GM19043 (cell line): Measurements from ENCODE around the gene SCUBE1.

Experiments used
- ATAC-seq: cut with Tn5 transposase; IDR thresholded peaks from one replicate; pipeline ENCODE4 v1.9.1; 2021; ENCODE audit warnings: low read depth; ENCODE audit not compliant: unreplicated experiment

Gene SCUBE1

DNA sequence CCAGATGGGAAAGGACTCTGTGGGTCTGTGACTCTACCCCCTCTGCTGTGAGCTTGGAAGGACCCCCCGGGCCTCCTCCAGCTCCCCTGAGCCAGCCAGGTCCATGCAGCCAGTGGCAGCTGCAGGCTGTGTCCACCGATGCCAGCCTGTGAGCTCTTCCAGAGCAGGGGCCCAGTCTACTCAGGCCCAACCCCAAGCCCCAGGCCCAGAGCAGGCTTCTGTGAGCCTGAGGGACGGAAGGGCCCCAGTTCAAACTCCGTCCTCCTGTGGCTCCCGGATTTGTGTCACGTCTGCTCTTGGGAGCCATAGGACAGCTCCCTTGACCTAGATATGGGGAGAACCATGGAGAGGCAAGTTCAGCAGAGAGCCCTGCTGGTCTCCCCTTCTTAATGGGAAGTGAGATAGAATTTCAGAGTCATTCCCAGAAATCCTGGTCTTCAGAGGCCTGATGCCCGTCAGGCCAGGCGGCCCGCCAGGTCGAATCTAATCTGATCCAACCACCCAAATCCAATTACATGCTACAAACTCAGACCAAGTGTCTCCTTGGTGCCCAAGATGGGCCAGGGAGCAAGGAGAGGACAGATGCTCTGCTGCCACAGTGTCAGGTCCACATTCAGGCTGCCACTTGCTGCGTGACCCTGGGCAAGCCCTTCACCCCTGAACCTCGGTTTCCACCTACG, 75.1 kb downstream of the SCUBE1 start:
- ATAC-seq, result no peak

DNA sequence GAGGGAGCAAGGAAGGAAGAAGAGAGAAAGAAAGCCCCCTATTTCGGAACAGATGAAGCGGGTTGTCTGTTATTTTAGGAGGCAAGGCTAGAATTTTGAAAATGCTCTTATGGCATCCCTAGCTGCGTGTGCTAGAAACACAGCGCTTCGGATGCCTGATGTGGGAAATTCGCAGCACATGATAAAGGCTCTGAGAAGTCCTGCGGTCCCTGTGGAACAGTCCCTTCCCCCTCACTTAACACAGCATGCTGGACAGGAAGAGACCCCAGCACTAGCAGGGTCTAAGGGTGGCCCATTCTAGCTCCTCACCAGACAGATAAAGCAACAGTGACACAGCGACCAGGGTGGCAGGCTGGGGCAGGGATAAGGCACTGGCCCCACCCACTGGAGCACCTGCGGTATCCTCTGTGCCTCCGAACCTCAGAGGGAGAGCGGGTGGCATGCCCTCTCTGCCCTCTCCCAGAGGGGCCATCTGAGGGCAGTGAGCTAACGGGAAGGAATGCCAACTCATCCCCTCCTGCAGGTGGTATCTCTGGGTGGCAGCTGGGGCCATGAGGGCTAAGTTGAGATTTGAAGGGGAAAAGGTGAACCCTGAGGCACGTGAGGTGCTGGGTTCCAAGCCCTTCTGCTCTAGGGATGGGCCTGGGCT, 75.7 kb downstream of the SCUBE1 start:
- ATAC-seq, result no peak

DNA sequence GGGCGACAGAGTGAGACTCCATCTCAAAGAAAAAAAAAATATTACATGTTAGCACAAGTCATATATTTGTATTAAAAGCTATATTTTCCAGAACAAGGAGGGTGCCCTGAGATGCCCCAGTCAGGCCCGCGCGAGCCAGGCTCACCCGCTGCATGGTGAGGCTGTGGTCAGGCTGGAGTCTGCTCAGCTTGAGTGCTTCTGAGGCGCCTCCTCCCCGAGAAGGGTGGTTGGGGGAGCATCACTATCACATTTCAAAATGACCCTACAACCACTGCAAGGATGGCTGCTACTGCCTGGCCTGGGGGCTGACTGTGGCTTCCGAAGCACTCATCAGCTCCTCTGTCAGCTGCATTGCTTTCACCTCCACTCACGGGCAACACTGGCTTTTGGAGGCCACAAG, 77.1 kb downstream of the SCUBE1 start:
- no peak for ATAC-seq

DNA sequence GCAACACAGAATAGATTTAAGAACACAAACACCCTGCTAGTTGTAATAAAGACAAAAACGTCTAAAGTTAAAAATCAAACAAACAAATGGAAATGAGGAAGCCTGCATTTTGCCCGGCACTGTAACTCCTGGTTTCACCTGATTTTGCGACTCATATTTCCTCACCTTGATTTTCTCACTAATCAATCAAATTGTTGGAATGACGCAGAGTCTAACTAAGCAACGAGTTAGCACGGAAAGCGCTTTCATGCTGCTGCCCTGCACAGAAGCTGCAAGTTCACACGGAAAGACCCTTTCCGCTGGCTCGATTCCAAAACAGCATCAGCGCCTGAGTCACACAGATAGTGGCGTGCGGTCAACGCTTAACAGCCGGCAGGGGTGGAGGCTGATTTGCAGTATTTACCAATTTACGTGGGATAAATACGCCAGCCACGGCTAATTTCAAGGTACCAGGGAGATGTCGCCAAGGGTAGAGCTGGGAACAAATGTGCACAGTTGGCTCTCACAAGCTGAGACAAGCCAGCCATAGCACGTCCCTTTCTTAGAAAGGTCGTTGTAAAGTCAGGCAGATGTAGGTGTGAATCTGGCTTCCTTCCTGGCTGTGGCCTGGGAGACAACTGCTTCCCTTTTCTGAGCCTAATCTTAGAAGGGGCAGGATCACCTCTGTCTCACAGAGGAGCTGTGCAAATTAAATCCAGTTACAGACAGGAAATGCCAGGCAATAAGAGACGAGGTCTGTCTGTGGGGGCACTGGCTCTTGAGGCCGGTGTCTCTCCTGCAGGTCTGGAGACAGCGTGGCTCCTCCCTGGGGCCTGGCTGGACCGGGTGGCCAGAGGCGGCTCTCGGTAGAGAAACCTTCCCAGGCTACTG, 79.3 kb downstream of the SCUBE1 start:
- peak; percentile 53 for ATAC-seq

- ATAC-seq, result no peak
These were observed 80.1 kb downstream of the SCUBE1 start for GRCh38 chr22:43262990-43263644.

DNA sequence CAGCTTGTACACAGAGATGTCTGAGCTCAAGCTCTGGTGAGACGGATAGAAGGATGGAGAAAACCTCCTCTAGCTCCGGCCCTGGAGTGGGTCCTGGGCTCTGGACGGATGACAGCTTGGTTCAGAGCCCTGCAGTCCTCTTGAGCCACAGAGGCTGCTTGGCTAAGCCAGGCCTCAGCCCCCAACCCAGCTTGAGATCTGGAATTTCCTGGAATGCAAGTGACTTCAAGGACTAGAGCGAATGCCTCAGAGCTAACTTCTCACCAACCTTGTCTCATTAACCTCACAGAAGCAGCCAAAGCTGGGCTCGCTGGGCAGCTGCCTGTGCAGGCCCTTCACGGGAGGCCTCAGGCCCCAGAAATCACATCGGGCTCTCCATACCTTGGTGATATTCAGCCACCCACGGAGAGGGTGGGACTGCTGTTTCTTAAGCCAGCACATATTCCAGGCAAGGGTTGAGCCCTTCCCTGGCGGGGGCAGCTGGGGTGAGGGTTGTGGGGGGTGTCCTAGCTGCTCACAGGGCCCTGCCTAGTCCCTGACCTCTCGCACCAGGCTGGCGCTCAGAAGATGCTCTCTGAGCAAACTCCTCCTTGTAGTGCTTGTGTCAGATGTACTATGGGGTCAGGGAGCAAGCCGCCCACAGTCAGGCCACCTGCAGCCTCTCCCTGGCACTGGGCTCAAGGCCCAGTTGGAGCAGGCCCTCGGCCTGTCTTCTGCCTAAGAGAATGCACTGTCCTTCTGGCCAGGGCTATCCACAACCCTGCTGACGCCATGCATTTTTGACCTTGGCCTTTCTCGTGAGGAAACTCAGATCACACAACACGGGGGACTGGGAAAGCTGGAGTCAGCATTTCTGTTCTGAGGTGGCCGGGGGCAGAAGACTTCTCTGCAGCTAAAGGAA, 82.6 kb downstream of the SCUBE1 start:
- no peak for ATAC-seq

DNA sequence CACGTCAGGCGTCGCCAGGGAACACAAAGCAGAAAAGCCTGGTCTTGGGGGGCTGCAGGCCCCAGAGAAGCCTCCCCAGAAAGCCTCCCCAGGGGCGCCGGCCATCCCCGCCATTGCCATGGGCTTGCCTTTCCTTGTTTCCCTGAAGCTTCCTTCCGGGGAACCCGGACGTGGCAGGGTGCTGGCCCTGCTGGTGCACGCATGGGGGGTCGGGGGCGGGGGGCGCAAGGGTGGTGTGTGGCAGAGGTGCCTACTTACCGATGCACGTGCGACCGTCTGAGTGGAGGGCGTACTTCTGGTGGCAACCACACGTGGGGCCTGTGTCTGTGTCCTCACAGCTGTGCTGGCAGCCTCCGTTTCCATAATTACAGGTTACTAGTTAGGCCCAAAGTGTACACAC, 85.2 kb downstream of the SCUBE1 start:
- no peak for ATAC-seq

- no peak for ATAC-seq
These were observed 85.6 kb downstream of the SCUBE1 start for GRCh38 chr22:43257549-43257948.

GRCh38 chr22:43256976-43257545, 86.1 kb downstream of the SCUBE1 start:
- ATAC-seq, result no peak

DNA sequence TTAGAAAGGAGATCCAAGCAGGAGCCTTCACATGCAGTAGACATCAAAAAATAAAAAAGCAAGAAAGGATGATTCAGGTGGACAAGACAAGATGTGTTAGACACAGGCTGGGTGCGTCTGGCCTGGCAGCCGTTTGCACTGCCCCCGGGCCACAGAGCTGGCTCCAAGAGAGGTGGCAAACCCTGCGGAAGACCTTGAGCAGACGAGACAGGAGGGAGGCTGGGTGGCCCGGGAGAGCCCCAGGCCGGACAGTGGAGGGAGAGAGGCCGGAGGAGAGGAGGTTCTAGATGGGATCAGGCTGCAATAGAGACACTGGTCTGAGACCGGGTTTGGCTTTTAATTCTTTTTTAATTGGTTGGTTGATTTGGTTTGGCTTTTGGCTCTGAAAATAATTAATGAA, 86.6 kb downstream of the SCUBE1 start:
- ATAC-seq, result no peak

DNA sequence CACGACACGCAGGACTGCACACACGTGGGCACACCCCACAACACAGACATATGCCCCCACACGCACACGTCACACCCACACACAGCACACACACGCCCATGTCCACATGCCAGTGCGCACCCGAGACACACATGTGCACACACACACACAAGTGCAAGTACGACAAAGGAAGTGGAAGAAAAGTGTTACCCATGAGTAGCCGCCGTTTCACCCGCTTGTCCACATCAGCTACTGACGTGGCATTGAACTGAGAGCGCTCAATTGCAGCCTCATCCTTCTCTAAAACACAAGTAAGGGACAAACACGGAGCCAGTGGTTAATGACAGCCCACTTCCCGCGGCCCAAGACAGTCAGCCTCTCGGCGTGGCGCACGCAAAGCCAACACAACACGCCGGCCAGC, 87.9 kb downstream of the SCUBE1 start:
- ATAC-seq, result no peak

DNA sequence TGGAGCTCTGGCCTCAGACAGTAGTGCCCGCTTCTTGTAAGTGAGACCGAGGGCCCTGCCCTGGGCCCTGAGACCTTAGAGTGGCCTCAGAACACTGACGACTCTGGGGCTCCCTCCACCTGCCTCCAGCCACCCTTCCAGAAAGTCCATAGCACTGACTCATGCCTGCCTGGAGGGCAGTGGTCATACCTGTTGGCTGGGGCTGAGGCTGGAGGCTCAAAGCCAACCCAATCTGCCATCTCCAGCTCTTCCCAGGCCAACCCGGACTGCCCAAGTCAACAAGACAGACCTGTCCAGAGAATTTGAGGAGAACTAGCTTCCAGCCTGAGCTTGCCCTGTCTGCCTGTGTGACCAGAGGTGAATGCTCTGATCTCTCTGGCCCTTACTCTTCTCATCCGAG, 89.3 kb downstream of the SCUBE1 start:
- no peak for ATAC-seq

- ATAC-seq, result no peak
These were observed 90.9 kb downstream of the SCUBE1 start for GRCh38 chr22:43252319-43252718.

DNA sequence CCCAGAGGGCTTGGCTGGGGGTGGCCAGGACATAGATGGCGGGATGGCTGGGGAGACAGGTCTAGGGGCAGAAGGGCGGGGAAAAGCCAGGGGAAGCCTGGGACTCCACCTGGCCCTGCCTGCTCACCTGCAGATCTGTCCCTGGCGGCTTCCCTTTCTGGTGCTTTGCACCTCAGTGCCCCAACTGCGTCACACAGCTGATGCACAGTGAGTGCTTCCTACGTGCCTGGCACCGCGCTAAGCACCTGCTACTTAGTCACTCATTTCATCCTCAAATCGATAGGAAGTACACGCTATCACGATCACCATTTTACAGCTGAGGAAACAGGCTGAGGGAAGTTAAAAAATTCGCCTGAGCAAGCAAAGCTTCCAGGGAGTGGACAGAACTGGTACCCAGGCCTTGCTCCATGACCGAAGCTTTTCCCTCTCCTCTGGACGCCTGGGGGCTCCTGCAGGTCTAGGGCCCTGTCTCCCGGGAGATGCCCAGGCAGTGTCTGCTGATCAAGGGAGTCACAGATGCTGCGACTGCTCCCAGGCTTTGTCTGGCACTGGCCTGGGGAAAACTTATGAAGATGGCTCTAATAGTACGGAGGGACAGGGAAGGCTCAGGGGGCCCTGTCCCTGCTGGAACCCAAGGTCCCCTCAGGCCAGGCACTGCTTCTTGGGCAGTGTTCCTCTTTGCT, 93.2 kb downstream of the SCUBE1 start:
- no peak for ATAC-seq

- ATAC-seq, result no peak
These were observed 95.5 kb downstream of the SCUBE1 start for GRCh38 chr22:43247546-43248260.

DNA sequence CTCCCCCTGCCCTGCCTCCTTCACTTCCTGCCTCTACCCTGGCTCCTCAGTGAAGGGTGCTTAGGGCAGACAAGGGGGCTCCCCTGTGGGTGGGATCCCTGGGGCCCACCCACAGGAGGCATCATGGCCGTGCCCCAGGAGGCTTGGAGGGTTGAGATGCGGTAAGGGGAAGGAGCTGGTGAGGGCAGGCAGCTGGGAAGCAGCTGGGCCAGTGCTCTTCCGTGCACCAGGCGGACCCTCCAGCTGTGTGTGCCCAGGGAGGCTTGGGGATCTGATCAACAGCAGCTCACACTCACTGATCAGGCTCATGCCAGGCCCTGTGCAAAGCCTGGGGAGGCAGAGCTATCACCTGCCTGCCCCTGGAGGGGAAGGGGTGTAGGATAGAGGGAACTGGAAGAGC, 97.0 kb downstream of the SCUBE1 start:
- no peak for ATAC-seq

GRCh38 chr22:43245717-43246116, 97.5 kb downstream of the SCUBE1 start:
- ATAC-seq, result no peak

DNA sequence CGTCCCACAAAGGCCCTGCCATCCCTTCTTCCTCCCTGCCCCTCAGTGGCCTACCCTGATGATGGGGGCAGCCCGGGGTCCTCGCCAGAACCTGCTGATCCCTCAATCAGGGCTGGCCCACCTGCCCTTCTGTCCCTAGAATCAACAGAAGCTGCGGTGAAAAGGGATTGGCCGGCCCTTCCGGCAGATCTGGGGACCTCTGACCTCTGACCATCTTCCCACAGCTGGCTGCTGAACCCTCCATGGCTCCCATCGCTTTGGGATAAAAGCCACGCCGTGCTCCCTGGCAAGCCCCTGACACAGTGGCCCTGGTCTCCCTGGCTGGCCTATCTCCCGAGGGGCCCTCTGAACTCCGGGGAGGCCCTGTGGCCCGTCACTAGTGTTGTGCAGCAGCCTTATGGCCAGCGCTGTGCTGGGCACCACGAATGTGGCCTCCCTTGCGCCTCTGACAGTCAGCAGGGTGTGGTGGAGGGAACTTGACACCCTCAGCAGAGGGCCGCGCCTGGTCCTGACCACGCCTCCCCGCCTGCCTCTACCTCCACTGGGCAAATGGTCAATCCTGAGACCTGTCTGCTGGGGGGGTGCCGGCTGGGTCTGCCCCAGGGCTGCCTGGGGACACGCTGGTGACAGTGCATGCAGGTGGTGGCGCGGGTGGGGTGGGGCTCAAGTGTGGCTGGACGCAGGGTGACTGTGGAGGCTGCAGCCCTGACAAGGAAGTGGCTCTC, 98.2 kb downstream of the SCUBE1 start:
- no peak for ATAC-seq
